Esophagus mucosa (tissue), 1 donor: ENCODE measurements around the gene CIRBP. TPM values are rescaled to one million over a fixed set of nuclear protein-coding genes. Genes with fewer than 3 reads are reported as not detected.

Experiments
- ATAC-seq: fragments of 200-7000 bp; cut with Tn5 transposase; one replicate; pipeline ENCODE4 v1.9.1; 2020
- total RNA-seq: library from RNA; stranded (reverse); gene quantifications from one replicate; pipeline ENCODE4 v1.2.4, GENCODE V29; 2023
- donor health status: DM: yes; HTN: yes; CAD: no.

The CIRBP gene
- total RNA-seq, 1 donor from 2014 or later = 172 TPM

DNA sequence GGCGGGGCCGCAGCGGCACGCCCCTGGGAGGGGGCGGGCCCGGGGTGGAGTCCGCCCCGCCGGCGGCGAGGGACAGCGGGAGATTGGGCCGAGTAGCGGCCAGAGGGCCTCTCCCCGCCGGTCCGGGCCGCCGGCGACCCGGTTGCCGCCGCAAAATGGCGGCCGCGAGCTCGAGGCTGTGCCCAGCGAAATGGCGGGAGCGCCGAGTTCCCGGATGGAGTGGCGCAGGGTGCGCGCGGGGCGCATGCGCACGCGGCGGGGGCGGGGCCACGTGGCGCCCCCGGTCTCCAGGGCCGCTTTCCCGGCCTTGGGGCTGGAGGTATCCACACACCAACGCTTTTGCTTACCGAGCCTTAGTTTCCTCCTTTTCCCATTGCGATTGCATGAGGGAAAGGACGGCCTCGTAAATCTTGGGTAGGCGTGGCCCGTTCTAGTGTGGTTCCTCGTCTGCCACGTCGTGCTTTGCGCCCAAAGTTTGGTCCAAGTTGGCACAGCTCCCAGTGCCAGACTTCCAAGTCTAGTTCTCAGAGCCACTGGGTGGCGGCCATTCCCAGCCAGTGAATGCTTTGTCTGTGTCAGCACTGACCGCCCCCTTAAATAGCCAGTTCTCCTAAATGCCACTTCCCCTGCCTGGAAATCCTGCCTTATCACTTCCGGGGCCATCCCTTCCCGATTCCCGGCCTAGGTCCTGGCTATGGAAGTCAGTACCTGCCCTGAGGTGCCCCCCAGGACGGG, 513 bp downstream of the CIRBP start:
- peak; percentile 5 for ATAC-seq

DNA sequence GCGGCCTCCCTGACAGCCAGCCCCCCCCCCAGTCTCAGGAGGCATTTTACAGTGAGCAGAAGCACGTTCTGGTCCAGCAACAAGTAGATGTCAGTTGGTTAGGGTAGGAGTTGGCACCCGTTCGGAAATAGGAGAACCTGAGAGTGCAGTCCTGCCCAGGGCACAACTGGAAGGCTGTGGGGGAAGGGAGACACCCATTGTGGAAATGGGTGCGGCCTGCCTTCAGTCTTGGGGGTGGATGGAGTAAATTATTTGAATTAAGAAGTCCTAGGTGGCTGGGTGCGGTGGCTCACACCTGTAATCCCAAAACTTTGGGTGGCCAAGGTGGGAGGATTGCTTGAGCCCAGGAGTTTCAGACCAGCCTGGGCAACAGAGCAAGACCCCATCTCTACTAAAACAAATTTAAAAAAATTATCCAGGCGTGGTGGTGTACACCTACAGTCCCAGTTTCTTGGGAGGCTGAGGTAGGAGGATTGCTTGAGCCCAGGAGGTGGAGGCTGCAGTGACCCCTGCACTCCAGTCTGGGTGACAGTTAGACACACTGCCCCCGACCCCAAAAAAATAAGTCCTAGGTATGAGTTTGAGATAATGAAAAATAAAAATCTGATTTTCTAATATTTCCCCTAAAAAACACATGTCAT, 1.2 kb downstream of the CIRBP start:
- no peak for ATAC-seq

DNA sequence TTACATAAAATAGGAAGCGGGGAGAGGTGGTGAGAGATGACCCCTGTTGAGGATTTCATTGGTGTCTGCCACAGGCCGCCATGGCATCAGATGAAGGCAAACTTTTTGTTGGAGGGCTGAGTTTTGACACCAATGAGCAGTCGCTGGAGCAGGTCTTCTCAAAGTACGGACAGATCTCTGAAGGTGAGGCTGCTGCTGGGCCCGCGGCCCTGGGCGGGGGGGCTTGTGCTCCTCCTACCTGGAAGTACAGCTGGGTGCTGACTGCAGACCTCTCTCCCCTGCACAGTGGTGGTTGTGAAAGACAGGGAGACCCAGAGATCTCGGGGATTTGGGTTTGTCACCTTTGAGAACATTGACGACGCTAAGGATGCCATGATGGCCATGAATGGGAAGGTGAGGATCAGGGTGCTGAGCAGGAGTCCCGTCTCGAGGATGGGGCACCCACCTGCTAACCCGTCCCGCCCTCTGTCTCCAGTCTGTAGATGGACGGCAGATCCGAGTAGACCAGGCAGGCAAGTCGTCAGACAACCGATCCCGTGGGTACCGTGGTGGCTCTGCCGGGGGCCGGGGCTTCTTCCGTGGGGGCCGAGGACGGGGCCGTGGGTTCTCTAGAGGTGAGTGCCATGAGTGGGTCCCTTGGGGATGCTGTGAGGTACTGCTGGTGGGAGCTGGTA, 1.9 kb downstream of the CIRBP start:
- no peak for ATAC-seq

GRCh38 chr19:1271528-1272422, 2.6 kb downstream of the CIRBP start:
- ATAC-seq = no peak

DNA sequence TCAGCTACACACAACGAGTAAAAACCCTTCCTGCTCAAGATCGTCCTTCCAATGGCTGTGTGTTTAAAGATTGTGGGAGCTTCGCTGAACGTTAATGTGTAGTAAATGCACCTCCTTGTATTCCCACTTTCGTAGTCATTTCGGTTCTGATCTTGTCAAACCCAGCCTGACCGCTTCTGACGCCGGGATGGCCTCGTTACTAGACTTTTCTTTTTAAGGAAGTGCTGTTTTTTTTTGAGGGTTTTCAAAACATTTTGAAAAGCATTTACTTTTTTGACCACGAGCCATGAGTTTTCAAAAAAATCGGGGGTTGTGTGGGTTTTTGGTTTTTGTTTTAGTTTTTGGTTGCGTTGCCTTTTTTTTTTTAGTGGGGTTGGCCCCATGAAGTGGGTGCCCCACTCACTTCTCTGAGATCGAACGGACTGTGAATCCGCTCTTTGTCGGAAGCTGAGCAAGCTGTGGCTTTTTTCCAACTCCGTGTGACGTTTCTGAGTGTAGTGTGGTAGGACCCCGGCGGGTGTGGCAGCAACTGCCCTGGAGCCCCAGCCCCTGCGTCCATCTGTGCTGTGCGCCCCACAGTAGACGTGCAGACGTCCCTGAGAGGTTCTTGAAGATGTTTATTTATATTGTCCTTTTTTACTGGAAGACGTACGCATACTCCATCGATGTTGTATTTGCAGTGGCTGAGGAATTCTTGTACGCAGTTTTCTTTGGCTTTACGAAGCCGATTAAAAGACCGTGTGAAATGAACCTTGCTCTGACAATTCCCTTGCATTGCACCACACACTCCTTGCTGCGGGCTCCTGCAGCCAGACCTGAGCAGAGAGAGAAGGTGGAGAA, 3.5 kb downstream of the CIRBP start:
- ATAC-seq = no peak

GRCh38 chr19:1273263-1274041, 4.3 kb downstream of the CIRBP start:
- no peak for ATAC-seq

GRCh38 chr19:1274081-1274851, 5.1 kb downstream of the CIRBP start:
- ATAC-seq = no peak

GRCh38 chr19:1274852-1275259, 5.7 kb downstream of the CIRBP start:
- ATAC-seq = peak; percentile 1

DNA sequence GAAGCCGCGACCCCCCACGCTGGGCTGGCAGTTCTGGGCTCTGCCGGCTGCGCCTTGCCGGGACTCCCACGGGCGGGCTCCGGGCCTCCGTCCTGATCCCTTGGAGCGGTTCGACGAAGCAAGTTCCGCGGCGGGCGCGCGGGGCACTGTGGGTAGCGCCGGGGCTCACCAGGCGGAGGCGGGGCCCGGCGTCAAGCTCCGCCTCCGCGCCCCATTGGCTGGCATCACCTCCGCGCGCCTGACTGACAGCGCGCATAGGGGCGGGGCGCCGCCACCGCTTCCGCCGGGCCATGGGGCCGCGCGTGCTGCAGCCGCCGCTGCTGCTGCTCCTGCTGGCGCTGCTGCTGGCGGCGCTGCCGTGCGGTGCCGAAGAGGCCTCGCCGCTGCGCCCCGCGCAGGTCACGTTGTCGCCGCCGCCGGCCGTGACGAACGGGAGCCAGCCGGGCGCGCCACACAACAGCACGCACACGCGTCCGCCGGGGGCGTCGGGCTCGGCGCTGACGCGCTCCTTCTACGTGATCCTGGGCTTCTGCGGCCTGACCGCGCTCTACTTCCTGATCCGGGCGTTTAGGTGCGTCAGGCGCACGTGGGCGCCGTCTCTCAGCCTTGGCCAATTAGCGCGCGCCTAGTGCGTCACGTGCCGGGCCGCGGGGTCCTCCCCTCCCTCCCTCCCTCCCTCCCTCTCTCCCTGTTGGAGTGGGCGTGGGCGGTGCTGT, 6.3 kb downstream of the CIRBP start, which contains the start of gene FAM174C:
TSS of gene FAM174C (plus strand) at position 271 of the 716 bp plus-strand sequence. CDS start at position 291, 20 bp downstream.
- ATAC-seq = peak; percentile 80

- no peak for ATAC-seq
These were observed 7.0 kb downstream of the CIRBP start for GRCh38 chr19:1275976-1276627.

GRCh38 chr19:1276628-1277022, 7.5 kb downstream of the CIRBP start:
- no peak for ATAC-seq

DNA sequence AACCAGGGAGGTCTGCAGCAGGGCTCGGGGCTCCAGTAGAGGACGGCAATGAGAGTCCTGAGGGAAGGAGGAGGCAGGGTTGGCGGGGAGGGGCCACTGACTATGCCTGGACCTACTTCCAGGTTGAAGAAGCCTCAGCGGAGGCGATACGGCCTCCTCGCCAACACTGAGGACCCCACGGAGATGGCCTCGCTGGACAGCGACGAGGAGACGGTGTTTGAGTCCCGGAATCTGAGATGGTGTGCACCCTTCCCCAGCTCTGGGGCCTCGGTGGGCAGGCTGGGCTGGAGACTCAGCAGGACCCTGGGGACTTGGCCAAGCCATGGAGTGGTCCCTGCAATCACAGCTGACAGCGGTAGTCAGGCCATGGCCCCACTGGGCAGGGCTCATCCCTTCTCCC, 7.9 kb downstream of the CIRBP start:
- no peak for ATAC-seq

- no peak for ATAC-seq
These were observed 8.9 kb downstream of the CIRBP start for GRCh38 chr19:1278074-1278473.

- no peak for ATAC-seq
These were observed 9.9 kb downstream of the CIRBP start for GRCh38 chr19:1278713-1279660.

DNA sequence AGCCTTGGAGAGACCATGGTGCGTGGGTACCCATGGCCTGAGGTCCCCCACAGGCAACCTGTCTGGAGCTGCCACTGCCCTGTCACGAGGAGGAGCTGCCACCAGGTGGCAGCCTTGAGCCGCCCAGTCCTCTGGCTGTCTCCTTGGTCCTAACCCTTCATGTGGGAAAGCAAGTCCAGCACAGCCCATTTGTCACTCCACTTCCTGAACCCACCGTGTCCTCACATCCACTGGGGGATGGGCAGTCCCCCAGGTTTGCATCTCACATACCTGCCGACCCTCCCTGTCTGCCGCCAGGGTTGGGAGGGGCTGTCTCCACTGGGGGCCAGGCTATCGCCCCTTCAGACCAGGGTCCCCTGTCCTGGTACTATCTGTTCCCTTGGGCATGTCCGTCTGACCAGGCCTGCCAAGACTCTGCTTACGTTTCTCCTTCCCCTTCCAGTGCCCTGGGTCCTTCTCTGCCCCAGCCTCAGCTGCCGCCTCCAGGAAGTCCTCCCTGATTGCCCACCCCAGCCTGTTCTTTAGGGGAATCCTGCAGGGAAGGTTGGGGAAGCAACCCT, 10.7 kb downstream of the CIRBP start:
- peak; percentile 16 for ATAC-seq

- ATAC-seq = no peak
These were observed 11.8 kb downstream of the CIRBP start for GRCh38 chr19:1280636-1281568.
